GM10847 (cell line): Measurements from ENCODE around the gene OSBP2.

Experiments
- POLR2A ChIP-seq: IDR thresholded peaks from 2 replicates; pipeline ENCODE4 v1.6.1; 2011; ENCODE audit not compliant: insufficient read length; ENCODE audit errors: extremely low read depth

Gene OSBP2

GRCh38 chr22:30946354-30946753 is 251.7 kb downstream of the OSBP2 start:
- no peak for TF ChIP-seq POLR2A

GRCh38 chr22:30947173-30947815 is 252.6 kb downstream of the OSBP2 start:
- TF ChIP-seq POLR2A, result no peak

- no peak for TF ChIP-seq POLR2A
These were observed 253.3 kb downstream of the OSBP2 start for GRCh38 chr22:30947816-30948454.

- no peak for TF ChIP-seq POLR2A
These were observed 254.3 kb downstream of the OSBP2 start for GRCh38 chr22:30948930-30949342.

- TF ChIP-seq POLR2A, result no peak
These were observed 255.4 kb downstream of the OSBP2 start for GRCh38 chr22:30949934-30950660.

- TF ChIP-seq POLR2A, result no peak
These were observed 258.5 kb downstream of the OSBP2 start for GRCh38 chr22:30953206-30953605.

DNA sequence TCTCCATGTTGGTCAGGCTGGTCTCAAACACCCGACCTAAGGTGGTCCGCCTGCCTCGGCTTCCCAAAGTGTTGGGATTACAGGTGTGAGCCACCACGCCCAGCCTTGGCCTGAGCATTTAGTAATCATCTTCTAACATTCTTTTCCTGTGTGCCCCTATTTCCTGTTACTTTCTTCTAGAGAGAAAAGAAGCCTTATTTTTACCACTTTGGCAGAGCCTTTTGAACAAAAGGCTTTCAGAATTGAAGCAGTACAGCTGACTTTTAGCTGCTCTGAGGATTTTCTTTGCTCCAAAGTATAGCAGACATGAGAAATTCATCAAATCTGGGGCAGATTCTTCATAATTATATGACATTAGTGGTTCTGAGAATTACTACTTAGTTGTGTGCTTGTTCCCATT is 260.5 kb downstream of the OSBP2 start:
- TF ChIP-seq POLR2A, result no peak
